Activated gamma-delta T cell (primary cell): ENCODE results near the gene ANO9.
"Not testable (repeated sequence)": the region's sequence is repeated elsewhere in the genome, so short reads cannot be mapped to it uniquely, and the experiment has no call there.

Experiments
- DNase-seq: peaks from one replicate; lab custom pipeline; 2025; lab: John Stamatoyannopoulos, UW

ANO9 gene

DNA sequence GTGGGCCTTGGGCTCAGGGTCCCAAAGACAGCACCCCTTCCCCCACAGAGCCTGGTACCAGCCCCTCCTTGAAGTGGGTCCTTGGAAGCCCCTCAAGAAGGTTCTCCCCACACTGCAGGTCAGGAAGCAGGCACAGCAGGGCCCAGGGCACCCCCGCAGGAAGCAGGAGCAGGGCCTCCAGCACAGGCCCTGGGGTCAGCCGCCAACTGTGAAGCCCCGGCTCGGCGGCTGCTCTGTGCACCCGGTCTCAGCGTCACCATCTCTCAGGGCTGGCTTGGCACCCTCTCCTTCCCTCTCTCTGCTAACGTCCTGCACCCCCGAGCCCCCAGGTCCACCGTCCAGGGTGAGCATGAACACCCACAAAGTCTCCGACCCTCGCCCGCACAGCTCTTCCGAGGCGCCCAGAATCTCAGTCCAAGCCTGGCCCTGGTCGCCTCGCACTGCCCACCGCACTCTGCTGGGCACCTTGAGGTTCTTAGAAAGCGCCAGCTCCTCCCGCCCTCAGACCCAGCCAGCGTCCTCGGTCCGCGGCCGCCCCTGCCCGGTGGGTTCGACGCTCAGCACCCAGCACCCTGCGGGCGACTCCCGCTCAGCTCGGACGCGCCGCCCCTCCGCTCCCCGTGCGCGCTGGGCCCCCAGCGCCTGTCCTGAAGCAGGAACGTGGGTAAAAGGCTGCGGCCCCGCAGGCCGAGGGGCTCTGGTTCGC, 25.6 kb downstream of the ANO9 start:
- DNase-seq, result no peak

DNA sequence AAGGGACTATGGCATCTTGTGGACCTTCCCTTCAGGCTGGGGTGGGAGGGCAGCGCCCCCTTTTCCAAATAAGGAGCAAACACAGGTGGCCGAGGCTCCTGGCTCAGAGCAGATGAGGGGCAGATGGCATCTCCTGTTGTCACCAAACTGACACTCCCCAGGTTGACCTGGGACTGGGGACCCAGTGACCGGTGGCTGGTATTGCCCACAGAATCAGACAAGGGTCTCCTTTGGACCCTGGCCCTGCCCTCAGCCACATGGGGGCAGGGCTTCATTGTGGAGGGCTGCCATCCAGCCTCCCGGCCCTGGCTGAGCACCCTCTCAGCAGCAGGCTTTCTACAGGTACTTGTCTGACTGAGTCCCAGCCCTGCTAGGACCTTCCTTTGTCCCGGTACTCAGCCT, 26.2 kb downstream of the ANO9 start:
- DNase-seq, result no peak

DNA sequence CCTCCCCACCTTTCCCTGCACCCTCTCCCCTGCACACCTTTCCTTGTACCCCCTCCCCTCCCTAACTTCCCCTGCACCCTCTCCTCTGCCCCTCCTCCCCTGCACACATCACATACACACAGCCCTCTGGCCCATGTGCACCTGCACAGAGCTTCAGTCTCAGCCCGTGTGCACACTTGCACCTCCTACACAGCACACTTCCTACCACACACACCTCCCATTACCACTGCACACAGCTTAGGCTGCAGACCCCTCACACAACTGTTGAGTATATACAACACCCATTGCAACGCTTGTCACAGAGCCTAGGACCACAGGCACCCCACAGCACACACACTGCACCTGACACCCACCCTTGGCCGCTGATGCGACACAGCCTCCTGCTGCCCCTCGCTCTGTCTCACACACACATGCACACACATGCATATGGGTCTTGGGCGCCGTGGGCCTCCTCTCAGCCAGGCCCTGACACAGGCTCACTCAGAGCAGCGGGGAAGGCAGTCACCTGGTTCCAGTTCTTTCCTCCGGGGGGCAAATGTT, 27.4 kb downstream of the ANO9 start:
- no peak for DNase-seq

DNA sequence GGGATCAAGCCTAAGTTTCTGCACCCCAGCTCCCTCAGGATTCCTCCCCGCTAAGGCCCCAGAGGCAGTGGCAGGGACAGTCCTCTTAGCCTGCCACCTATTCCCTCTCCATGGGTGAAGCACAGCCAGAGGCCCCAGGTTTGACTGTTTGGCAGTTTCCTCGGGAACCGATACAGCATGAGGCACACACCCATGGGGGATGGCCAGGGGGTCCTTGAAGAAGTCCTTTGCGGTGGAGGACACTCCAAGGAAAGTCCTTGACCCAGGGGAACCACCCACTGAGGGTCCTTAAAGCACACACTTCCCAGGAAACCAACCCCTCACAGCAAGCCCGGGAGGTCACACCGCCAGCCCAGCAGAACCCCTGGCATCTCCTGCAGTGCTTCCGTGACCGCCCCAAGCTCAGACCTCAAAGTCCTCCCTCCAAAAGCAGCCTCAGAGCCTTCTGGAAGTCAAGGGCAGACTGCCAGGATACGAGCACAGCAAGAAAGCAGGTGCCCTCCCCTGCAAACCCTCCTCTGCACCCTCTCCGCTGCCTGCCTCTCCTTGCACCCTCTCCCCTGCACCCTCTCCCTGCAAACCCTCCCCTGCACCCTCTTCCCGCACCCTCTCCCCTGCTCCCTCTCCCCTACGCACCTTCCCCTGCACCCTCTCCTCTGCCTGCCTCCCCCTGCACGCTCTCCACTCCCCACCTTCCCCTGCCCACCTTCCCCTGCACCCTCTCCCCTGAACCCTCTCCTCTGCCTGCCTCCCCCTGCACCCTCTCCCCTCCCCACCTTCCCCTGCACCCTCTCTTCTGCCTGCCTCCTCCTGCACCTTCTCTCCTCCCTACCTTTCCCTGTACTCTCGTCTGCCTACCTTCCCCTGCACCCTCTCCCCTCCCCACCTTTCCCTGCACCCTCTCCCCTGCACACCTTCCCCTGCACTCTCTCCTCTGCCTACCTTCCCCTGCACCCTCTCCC, 28.4 kb downstream of the ANO9 start:
- no peak for DNase-seq

DNA sequence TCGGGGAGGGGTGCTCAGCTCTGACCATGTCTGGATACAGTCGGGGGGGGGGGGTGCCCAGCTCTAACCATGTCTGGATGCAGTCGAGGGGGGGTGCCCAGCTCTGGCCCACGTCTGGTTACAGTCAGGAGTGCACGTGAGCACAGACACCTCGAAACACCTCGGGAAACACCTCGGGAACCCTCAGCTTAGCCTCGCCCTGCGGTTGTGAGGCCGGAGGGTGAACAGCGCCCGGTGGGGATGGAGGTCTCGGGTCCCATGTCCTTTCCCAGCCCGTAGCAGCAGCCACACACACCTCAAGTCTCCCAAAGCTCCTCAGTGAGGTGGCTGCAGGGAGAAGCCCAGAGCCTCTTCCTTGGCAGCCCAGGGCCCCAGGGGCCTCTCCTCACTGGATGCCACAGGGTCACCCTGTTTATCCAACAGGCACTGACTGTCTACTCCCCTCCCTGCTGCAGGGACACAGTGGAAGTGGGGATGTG, 29.1 kb downstream of the ANO9 start:
- DNase-seq, result no peak

DNA sequence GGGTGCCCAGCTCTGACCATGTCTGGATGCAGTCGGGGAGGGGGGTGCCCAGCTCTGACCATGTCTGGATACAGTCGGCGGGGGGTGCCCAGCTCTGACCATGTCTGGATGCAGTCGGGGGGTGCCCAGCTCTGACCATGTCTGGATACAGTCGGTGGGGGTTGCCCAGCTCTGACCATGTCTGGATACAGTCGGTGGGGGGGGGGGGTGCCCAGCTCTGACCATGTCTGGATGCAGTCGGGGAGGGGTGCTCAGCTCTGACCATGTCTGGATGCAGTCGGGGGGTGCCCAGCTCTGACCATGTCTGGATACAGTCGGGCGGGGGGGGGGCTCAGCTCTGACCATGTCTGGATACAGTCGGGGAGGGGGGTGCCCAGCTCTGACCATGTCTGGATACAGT, 30.3 kb downstream of the ANO9 start:
- not testable (repeated sequence) for DNase-seq

DNA sequence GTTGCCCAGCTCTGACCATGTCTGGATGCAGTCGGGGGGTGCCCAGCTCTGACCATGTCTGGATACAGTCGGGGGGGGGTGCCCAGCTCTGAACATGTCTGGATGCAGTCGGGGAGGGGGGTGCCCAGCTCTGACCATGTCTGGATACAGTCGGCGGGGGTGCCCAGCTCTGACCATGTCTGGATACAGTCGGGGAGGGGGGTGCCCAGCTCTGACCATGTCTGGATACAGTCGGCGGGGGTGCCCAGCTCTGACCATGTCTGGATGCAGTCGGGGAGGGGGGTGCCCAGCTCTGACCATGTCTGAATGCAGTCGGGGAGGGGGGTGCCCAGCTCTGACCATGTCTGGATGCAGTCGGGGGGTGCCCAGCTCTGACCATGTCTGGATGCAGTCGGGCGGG, 31.1 kb downstream of the ANO9 start:
- DNase-seq, result not testable (repeated sequence)

DNA sequence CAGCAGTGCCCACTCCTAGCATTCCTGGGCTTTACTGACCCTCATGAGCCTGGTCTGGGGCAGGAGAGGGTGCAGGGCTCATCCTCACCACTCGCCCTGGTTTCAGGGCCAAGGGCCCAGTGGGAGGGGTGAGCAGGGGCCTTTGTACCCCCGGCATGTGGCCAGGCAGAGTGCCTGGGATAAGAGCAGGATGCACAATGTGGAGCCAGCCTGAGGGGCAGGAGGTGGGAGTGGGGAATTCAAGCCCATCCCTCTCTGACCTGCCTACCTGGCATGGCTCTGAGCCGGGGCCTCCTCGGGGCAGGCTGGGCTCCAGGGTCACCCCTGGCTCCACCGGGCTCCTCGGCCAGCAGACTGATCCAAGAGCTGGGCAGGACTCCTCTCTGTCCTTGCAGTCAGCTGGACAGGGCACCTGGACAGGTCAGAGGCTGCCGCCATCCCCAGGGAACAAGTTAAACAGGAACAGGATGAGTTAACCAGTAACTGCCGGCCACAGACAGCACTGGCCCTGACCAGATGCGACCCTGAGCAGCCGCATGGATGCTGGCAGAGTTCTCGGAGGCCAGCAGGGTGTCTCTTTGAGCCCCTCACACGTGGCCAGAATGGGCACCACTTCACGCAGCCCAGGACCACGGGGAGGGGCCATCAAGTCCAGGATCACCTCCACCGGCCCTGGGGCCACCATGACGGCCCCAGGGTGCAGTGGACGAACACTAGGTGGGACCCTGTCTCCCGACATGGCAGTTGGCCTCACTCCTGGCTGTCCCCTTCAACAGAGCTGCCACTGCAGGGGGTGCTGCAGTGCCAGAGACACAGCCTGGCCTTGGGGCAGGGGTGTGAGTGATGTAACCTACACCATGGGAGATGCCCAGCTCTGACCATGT, 32.0 kb downstream of the ANO9 start:
- no peak for DNase-seq

DNA sequence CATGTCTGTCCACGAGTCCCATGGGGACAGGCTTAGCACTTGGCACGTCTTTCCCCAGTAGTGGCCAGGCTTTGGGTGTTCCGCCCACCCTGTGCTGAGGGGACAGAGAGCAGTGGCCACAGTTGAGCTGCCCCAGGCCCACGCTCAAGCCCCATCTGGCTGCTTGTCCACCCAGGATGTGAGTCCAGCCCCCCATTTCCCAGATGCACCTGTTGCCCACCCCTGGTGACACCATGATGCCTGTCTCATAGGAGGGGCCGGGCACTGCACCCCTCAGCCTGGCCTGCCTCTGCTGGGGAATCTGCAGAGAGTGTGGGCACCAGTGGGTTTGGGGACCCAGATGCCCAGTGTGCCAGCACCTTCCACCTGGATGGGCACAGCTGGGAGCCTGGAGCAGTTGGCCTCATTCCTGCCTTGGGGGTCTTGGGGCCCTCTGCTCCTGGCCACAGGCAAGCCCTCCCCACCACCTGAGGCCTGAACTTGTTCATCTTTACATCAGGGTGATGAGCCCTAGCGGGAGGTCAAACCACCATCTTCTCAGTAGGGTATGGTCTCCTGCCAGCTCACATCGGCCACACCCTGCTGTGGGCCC, 32.7 kb downstream of the ANO9 start:
- DNase-seq, result no peak

DNA sequence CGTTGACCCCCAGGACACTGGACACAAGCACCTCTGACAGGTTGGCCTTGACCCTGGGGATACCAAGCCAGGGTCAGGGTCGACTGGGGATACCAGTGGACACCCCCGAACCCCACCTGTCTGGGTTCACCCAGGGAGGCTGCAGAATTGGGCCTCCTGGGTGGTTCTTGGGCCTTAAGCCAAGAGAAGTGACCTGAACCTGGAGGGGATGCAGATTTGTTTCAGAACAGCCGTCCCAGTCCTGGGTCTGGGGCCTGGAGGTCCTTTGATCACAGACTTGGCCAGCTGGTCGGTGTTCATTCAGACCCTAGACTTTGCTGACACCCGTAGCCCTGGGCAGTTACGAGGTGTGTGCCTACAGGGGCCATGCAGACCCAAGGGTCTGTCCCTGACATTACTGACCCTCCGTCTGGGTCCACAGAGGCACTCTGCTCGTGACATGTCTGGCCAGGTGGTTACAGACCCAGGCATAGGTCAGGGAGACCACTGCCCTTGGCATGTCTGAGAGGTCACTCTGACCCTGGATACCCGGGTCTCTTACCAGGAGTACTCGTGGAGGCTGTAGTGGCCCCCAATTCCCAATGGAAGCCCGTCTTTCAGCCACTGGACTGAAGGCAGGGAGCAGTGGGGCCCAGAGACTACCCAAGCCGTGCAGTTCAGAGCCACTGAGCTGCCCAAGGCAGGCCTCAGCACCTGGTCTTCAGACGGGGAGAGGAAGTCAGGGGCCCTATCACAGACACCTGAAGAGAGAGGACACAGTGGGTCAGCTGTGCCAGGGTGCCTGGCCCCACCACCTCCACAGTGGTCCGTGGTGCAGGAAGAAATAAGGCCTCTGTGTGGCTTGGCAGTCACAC, 33.4 kb downstream of the ANO9 start:
- no peak for DNase-seq

DNA sequence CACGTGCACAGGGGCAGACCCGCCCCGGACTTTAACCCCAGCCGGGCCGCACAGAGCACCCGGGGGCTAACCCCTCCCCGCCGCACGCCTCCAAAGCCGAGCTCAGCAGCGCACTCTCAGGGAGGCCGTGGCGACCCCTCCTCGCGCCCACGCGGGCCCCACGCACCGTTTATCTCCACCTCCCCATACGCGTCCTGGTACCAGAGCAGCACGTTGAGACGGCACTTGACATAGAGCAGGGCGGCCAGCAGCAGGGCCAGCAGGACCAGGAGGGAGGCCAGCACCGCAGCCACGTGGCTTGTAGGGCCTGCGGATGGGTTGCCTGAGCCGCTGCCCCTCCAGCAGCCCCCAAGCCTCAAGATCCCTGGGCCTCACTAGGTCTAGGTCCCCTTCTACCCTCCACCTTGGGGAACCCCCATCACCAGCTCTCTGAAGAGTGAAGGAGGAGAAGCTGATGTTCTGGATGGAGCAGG, 34.1 kb downstream of the ANO9 start:
- peak; percentile 53 for DNase-seq

DNA sequence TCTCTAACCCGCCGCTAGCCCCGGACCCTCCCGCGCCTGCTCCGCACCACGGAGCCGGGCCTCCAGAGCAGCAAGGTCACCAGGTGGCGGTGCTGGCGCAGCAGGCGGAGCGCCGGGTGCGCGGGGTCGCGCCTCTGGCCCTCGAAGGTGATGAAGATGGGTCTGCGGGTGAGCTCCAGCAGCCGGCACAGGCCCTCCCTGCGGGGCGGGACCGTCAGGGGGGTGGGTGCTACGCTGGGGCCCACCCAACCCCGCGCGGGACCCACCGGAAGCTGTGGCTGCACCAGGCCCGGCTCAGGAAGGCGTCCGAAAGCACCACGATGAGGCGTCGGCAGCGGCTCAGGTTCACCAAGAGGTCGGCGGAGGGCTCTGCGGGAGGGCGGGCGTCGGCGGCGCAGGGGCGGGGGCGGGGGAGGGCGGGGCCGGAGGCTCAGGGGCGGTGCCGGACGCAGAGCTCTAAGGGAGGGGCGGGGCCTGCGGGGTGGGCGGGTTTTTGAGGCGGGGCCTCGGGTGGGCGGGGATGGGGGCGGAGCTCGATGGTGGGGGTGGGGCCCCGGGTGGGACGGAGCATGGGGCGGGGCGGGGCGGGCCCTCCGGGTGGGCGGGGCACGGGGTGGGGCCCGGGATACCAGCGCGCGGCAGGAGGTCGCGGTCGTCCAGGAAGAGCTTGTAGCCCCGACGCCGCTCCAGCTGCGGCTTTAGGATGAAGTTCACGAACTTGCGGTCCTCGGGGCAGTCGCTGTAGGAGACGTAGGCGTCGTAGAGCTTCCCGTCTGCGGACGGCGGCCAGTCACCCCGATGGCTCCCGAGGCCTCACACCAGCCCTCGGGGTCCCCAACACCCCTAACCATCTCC, 34.8 kb downstream of the ANO9 start:
- DNase-seq, result peak; percentile 99

DNA sequence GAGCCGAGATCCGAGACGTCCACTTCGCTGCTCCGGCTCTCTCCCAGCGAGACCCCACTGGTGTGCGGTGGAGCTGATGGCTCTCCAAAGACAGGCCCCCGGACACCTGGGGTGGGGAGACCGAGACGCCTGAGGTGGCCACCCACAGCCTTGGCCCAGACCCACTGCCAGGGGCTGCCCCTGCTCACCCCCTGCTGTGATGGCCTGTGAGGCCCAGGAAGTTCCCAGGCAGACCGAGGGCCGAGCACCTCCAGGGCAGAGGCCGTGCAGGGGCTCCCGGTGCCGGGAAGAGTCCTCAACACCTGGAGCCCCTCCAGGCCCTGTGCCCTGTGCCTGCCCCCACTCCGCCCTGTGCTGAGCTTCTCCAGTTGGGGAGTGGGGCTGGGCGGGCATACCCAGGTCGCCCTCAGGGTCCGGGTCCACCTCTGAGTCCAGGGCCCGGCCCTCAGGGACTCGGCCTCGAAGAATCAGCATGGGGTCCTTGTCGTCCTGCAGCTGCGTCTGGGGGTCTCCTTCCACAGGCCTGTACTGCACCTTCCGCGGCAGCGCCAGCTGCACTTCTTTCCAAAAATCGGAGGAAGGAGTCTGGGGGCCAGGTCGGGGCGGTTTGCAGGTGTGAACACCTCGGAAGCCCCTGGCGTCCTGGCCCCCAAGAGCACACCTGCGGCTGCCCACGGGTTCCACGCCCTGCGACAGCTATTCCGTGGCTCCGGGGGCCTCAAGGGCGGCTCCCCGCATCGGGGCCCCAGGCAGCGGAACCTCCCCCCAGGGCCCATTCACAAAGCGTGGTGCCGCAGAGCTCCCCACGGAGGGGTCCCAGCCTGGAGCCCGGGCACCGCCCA, 35.6 kb downstream of the ANO9 start:
- DNase-seq, result no peak

DNA sequence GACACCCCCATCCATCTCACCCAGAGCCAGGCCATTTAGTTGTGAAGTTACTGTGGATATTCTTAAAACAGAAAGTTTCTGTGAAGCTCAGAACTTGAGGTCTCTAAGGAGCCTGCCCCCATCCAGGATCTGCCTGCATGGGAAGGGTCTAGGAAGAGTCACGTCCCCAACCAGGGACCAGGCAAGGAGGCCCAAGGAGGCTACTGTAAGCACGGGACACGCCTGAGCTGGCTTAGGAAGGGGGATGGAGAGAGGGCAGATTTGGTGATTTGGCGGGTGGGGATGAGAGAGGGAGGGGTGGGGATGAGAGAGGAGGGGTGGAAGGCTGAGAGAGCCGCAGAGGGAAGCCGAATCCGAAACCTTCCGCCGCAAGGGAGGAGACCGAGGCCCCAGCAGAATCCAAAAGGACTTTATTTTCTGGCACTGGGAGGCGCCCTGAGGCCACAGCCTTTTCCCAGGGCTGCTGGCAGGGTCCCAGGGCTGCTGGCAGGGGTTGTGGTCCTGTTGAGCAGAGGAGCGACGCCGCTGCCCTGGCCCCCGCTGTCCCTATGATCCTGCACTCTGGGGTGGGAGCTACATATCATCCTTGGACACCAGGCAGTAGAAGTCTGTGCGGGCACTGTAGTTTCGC, 36.4 kb downstream of the ANO9 start:
- DNase-seq, result no peak

DNA sequence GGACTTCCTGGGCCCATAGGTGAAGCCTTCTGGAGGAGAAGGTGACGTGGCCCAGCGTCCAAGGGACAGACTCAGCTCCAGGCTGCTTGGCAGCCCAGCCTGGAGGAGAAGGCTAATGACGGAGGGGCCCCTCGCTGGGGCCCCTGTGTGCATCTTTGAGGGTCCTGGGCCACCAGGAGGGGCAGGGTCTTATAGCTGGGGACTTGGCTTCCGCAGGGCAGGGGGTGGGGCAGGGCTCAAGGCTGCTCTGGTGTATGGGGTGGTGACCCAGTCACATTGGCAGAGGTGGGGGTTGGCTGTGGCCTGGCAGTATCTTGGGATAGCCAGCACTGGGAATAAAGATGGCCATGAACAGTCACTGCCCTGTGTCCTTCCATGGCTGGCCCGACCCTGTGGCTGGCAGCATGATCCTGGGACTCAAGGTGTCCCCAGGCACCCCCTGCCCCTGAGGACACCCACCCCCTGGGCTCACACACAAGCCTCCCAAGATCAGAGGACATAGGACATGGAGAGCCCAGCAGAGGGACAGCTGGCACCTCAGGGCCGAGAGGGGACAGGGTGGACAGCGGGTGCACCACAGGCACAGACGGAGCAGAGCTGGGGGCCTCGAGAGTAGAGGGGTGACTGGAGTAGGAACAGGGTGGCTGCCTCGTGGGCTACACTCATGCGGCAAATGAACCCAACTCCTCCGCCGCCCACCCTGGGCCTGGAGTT, 37.1 kb downstream of the ANO9 start:
- no peak for DNase-seq

DNA sequence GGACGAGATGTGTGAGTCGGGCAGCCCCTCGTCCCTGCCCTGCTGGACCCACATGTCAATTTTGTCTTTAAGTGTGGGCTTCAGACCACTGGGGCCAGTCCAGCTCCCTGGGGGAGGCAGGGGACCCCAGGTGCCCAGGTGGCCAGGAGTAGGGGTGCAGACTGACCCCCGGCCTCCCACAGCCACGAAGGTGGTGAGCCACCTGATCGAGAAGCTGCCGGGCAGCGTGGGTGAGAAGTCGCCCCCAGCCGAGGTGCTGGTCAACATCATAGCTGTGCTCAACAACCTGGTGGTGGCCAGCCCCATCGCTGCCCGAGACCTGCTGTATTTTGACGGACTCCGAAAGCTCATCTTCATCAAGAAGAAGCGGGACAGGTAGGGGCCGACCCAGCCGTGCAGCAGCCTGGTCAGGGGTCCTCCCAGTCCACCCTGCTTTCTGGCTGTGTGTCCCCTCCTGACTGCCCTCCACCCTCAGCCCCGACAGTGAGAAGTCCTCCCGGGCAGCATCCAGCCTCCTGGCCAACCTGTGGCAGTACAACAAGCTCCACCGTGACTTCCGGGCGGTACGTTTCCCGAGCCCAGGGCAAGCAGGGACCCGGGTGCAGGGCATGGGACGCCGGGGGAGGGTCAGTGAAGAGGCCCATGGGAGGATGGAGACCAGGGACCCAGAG, 37.9 kb downstream of the ANO9 start:
- no peak for DNase-seq
